A673 (cell line): ENCODE measurements around the gene OR10AG1. TPM values are rescaled to one million over a fixed set of nuclear protein-coding genes. Genes with fewer than 3 reads are reported as not detected.

Experiments
- Bru-seq: library from RNA; stranded (reverse); fragments of 400-500 nt; gene quantifications from one replicate; lab custom pipeline; 2021; lab: Mats Ljungman, UMichigan
- BruChase-seq, 2 experiments: library from RNA; stranded (reverse); fragments of 400-500 nt; gene quantifications; one replicate each; lab custom pipeline; 2021; lab: Mats Ljungman, UMichigan
- BruUV-seq: library from RNA; stranded (reverse); fragments of 400-500 nt; replicated peaks from 2 replicates; lab custom pipeline; 2021; lab: Mats Ljungman, UMichigan
- CTCF ChIA-PET: fragments of 300-600 bp; sonication (Branson Sonifier 250); formaldehyde crosslinking; loops from one replicate; lab custom pipeline; 2022; ENCODE audit warnings: antibody characterized with exemption; lab: Charles Lee
- POLR2A ChIA-PET: fragments of 300-600 bp; sonication (Branson Sonifier 250); formaldehyde crosslinking; loops from one replicate; lab custom pipeline; 2022; ENCODE audit warnings: antibody characterized with exemption; ENCODE audit not compliant: low non-redundant PET; lab: Charles Lee
- DNase-seq: peaks from one replicate; pipeline ENCODE4 v3.0.0-alpha.2; 2015; ENCODE audit warnings: low spot score
- H3K27ac ChIP-seq: fragments of 200-600 bp; sonication (generic); 2 replicates; pipeline ENCODE4 v1.5.1; 2016; ENCODE audit warnings: mixed run types, low read depth, mild to moderate bottlenecking, mixed read lengths, antibody characterized with exemption, low read length; ENCODE audit not compliant: poor library complexity, severe bottlenecking
- H3K27me3 ChIP-seq: fragments of 200-600 bp; sonication (generic); replicated peaks from 2 replicates; pipeline ENCODE4 v1.6.1; 2017; ENCODE audit warnings: mixed run types, low read depth, mild to moderate bottlenecking, mixed read lengths, antibody characterized with exemption, low read length; ENCODE audit not compliant: insufficient read depth, poor library complexity
- H3K36me3 ChIP-seq: fragments of 200-600 bp; sonication (generic); 2 replicates; pipeline ENCODE4 v1.6.1; 2016; ENCODE audit warnings: mixed run types, mild to moderate bottlenecking, mixed read lengths, antibody characterized with exemption, low read length; ENCODE audit not compliant: insufficient read depth, poor library complexity, severe bottlenecking
- H3K4me1 ChIP-seq: fragments of 200-600 bp; sonication (generic); 2 replicates; pipeline ENCODE4 v1.6.1; 2017; ENCODE audit warnings: mixed run types, mild to moderate bottlenecking, mixed read lengths, antibody characterized with exemption, low read length; ENCODE audit not compliant: insufficient read depth, poor library complexity, severe bottlenecking
- H3K4me3 ChIP-seq: fragments of 200-600 bp; sonication (generic); 2 replicates; pipeline ENCODE4 v1.5.1; 2016; ENCODE audit warnings: low read depth, mixed run types, mild to moderate bottlenecking, mixed read lengths, low read length; ENCODE audit not compliant: poor library complexity, severe bottlenecking
- H3K9me3 ChIP-seq: fragments of 200-600 bp; sonication (generic); 2 replicates; pipeline ENCODE4 v1.6.1; 2016; ENCODE audit warnings: mixed run types, low read depth, mild to moderate bottlenecking, mixed read lengths, antibody characterized with exemption, low read length; ENCODE audit not compliant: poor library complexity, severe bottlenecking
- EZH2 ChIP-seq: fragments of 200-600 bp; sonication (generic); IDR thresholded peaks from 2 replicates; pipeline ENCODE4 v1.6.1; 2017; ENCODE audit warnings: borderline replicate concordance, low read depth, mild to moderate bottlenecking, mixed read lengths, antibody characterized with exemption, low read length; ENCODE audit not compliant: poor library complexity, severe bottlenecking
- intact Hi-C: fragments of 100-400 bp; cut with micrococcal nuclease; formaldehyde crosslinking; loops from one replicate; pipeline ENCODE4 v1.10.0; 2022; ENCODE audit not compliant: unreplicated experiment
- long read RNA-seq: library from polyadenylated mRNA; stranded (forward); transcript quantifications from one replicate; pipeline ENCODE4 v2.0.0, GENCODE V29; 2022
- total RNA-seq: library from RNA; stranded (reverse); gene quantifications from 2 replicates; pipeline ENCODE4 v1.2.3, GENCODE V29; 2021
- TF ChIP-seq, protein P1 (sequence below): fragments of 300-800, 200-600 bp; sonication (generic); conservative IDR thresholded peaks from 2 replicates; pipeline ENCODE4 v1.5.1; 2017; ENCODE audit warnings: low read depth, mild to moderate bottlenecking, antibody characterized with exemption, low read length, moderate library complexity, mixed read lengths

Gene OR10AG1
- not detected in 2 replicates for total RNA-seq
- not detected for Bru-seq, nascent RNA
- not detected for BruChase-seq, experiment 1, labeled RNA remaining after a 2-hour chase
- not detected for BruChase-seq, experiment 2, labeled RNA remaining after a 6-hour chase
- long read RNA-seq, result 0 reads

DNA sequence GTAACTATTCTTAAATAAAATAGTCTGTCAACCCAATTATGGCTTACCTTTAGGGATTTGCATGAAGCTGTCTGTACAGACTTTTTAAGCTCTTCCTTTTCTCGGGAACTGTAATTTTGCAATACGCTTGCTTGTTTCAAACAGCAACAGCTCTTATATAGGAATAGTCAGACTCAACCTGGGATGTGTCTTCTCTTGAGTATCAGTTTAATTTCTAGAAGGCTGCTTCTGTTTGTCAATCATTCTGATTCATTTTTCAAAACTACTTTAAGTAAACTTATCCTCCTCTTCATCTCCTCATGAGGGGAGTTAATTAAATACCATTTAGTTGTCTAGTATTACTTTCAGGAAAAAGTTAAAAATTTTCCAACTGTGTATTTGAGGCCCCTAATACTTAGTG, at the start of gene OR10AG1:
Gene OR10AG1 (minus strand): TSS at position 101 of the 400 bp plus-strand sequence. CDS start 38 bp downstream, at position 63.
- H3K27me3 ChIP-seq, result no peaks in the 10 kb centered on the region
- no peak for DNase-seq
- BruUV-seq, result no TSS peak
- peaks cover 2% of the 10 kb centered on the region for H3K9me3 ChIP-seq
- no peaks in the 10 kb centered on the region for H3K4me1 ChIP-seq
- H3K4me3 ChIP-seq, result no peak within 1 kb of the TSS
- intact Hi-C loops, result no loop called here
- ChIA-PET CTCF (no interaction called here), POLR2A (no interaction called here)
- TF ChIP-seq, protein P1, sequence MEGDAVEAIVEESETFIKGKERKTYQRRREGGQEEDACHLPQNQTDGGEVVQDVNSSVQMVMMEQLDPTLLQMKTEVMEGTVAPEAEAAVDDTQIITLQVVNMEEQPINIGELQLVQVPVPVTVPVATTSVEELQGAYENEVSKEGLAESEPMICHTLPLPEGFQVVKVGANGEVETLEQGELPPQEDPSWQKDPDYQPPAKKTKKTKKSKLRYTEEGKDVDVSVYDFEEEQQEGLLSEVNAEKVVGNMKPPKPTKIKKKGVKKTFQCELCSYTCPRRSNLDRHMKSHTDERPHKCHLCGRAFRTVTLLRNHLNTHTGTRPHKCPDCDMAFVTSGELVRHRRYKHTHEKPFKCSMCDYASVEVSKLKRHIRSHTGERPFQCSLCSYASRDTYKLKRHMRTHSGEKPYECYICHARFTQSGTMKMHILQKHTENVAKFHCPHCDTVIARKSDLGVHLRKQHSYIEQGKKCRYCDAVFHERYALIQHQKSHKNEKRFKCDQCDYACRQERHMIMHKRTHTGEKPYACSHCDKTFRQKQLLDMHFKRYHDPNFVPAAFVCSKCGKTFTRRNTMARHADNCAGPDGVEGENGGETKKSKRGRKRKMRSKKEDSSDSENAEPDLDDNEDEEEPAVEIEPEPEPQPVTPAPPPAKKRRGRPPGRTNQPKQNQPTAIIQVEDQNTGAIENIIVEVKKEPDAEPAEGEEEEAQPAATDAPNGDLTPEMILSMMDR, result no peak
- no peak for TF ChIP-seq EZH2
- H3K36me3 ChIP-seq, result no peaks in the 10 kb centered on the region
- H3K27ac ChIP-seq, result no peak within 1 kb of the TSS

DNA sequence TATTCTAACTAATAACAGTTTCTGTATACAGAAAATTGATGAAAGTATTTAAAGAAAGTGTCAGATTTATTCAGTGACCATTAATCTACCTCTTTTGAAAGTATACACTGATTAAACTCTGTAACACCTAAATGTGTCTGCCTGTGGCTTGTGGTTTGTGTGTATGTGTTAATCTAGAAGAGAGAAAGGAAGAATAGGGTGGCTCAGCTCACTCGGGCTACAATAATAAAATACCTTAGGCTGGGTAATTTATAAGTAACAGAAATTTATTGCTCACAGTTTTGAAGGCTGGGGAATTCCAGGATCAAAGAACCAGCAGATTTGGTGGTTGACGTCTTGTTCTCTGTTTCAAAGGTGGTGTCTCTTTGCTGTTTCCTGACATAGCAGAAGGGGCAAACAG, 44.1 kb upstream of the OR10AG1 start:
- ChIA-PET CTCF (no interaction called here), POLR2A (no interaction called here)
- BruUV-seq, result no TSS peak
- TF ChIP-seq, protein P1, result no peak
- no peak for TF ChIP-seq EZH2
- Histone ChIP-seq H3K36me3 (no peaks in the 10 kb centered on the region), H3K9me3 (peaks cover 15% of the 10 kb centered on the region), H3K27ac (no peak overlapping the region), H3K27me3 (no peaks in the 10 kb centered on the region), H3K4me3 (no peak overlapping the region), H3K4me1 (no peaks in the 10 kb centered on the region)
- intact Hi-C loops, result no loop called here
- DNase-seq, result no peak

DNA sequence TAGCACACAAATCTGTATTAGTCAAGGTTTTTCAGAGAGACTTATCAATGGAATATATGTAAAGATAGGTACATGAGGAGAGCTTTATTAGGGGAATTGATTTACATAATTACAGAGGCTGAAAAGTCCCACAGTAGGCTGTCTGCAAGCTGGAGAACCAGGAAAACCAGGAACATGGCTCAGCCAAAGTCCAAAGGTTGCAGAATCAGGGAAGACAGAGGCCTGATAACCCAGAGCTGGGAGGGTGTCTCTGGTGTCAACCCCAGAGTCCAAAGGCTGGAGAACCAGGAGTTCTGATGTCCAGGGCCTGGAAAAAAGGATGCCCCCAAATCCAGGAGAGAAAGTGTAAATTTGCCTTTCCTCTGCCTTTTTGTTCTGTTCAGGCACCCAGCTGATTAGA, 41.0 kb upstream of the OR10AG1 start:
- peaks cover 17% of the 10 kb centered on the region for H3K9me3 ChIP-seq
- no peak overlapping the region for H3K4me3 ChIP-seq
- intact Hi-C loops, result no loop called here
- H3K4me1 ChIP-seq, result no peaks in the 10 kb centered on the region
- POLR2A ChIA-PET, result no interaction called here
- no TSS peak for BruUV-seq
- no peak for DNase-seq
- no peak for TF ChIP-seq EZH2
- TF ChIP-seq, protein P1, result no peak
- no peak overlapping the region for H3K27ac ChIP-seq
- CTCF ChIA-PET, result no interaction called here
- H3K36me3 ChIP-seq, result no peaks in the 10 kb centered on the region
- H3K27me3 ChIP-seq, result no peaks in the 10 kb centered on the region
